UCSD-AML1 (cell line): ENCODE data around the gene RALB.
"Not testable (repeated sequence)": the region's sequence is repeated elsewhere in the genome, so short reads cannot be mapped to it uniquely, and the experiment has no call there.

Experiments used
- DNase-seq: peaks from one replicate; lab custom pipeline; 2025; ENCODE audit not compliant: unreplicated experiment; lab: John Stamatoyannopoulos, UW

The RALB gene

GRCh38 chr2:120243211-120243610, 9.4 kb upstream of the RALB start:
- no peak for DNase-seq

GRCh38 chr2:120243875-120244553, 8.6 kb upstream of the RALB start:
- no peak for DNase-seq

- no peak for DNase-seq
Observed at GRCh38 chr2:120244656-120245519, 7.8 kb upstream of the RALB start.

- no peak for DNase-seq
Observed at GRCh38 chr2:120245520-120246332, 6.9 kb upstream of the RALB start.

GRCh38 chr2:120246546-120247300, 5.9 kb upstream of the RALB start:
- no peak for DNase-seq

GRCh38 chr2:120247851-120248250, 4.8 kb upstream of the RALB start:
- no peak for DNase-seq

- DNase-seq = no peak
Observed at GRCh38 chr2:120250640-120251039, 2.0 kb upstream of the RALB start.

- DNase-seq = no peak
Observed at GRCh38 chr2:120251078-120251477, 1.6 kb upstream of the RALB start.

GRCh38 chr2:120251880-120252224, 800 bp upstream of the RALB start:
- DNase-seq = no peak

- DNase-seq = peak; percentile 83
Observed at GRCh38 chr2:120253021-120253882, 600 bp downstream of the RALB start.

GRCh38 chr2:120254178-120254577, 1.5 kb downstream of the RALB start:
- DNase-seq = no peak

GRCh38 chr2:120255071-120255470, 2.4 kb downstream of the RALB start:
- no peak for DNase-seq

GRCh38 chr2:120255986-120256650, 3.5 kb downstream of the RALB start:
- DNase-seq = no peak

GRCh38 chr2:120256651-120257000, 4.0 kb downstream of the RALB start:
- no peak for DNase-seq

- DNase-seq = no peak
Observed at GRCh38 chr2:120257522-120257921, 4.9 kb downstream of the RALB start.

- DNase-seq = no peak
Observed at GRCh38 chr2:120258196-120258595, 5.5 kb downstream of the RALB start.

GRCh38 chr2:120259939-120260338, 7.3 kb downstream of the RALB start:
- not testable (repeated sequence) for DNase-seq

- DNase-seq = no peak
Observed at GRCh38 chr2:120260736-120261135, 8.1 kb downstream of the RALB start.

- no peak for DNase-seq
Observed at GRCh38 chr2:120261387-120262006, 8.8 kb downstream of the RALB start.
